SU-DHL-6 (cell line): Measurements from ENCODE around the gene SPP2.

Experiments
- H2AFZ ChIP-seq: fragments of 200-600 bp; sonication (generic); 2 replicates; pipeline ENCODE4 v1.6.1; 2014; ENCODE audit warnings: low read depth, mild to moderate bottlenecking, moderate library complexity, mixed read lengths, antibody characterized with exemption, low read length; ENCODE audit not compliant: severe bottlenecking
- H3F3A ChIP-seq: fragments of 200-600 bp; shearing (Covaris generic); 2 replicates; pipeline ENCODE4 v1.6.0; 2016; ENCODE audit warnings: antibody characterized with exemption, mild to moderate bottlenecking; ENCODE audit not compliant: insufficient read depth
- H3K27ac ChIP-seq: fragments of 200-600 bp; sonication (generic); 2 replicates; pipeline ENCODE4 v1.5.1; 2016; ENCODE audit warnings: low read depth, mild to moderate bottlenecking, low read length, moderate library complexity, mixed read lengths
- H3K27me3 ChIP-seq: fragments of 200-600 bp; sonication (generic), shearing (Covaris generic); 2 replicates; pipeline ENCODE4 v1.6.0; 2014; ENCODE audit warnings: mild to moderate bottlenecking, low read length
- H3K36me3 ChIP-seq: fragments of 200-600 bp; sonication (generic); 2 replicates; pipeline ENCODE4 v1.6.1; 2014; ENCODE audit warnings: mild to moderate bottlenecking, low read length, mixed read lengths
- H3K4me2 ChIP-seq: fragments of 300-600, 200-600 bp; shearing (Covaris generic), sonication (generic); 2 replicates; pipeline ENCODE4 v1.6.0; 2014; ENCODE audit warnings: low read length, low read depth, mild to moderate bottlenecking; ENCODE audit not compliant: poor library complexity, severe bottlenecking
- H3K4me3 ChIP-seq: fragments of 200-600 bp; sonication (generic); 2 replicates; pipeline ENCODE4 v1.5.1; 2014; ENCODE audit warnings: antibody characterized with exemption, low read length, mild to moderate bottlenecking, mixed read lengths; ENCODE audit not compliant: insufficient read depth, poor library complexity, severe bottlenecking
- H3K79me2 ChIP-seq: fragments of 200-600 bp; sonication (generic); 2 replicates; pipeline ENCODE4 v1.6.1; 2014; ENCODE audit warnings: mild to moderate bottlenecking, low read length, moderate library complexity; ENCODE audit not compliant: insufficient read depth
- H3K9ac ChIP-seq: fragments of 200-600 bp; sonication (generic); 2 replicates; pipeline ENCODE4 v1.7.0; 2014; ENCODE audit warnings: mild to moderate bottlenecking, low read length
- H3K9me2 ChIP-seq: fragments of 200-600 bp; sonication (generic); replicated peaks from 2 replicates; pipeline ENCODE4 v1.6.1; 2014; ENCODE audit warnings: low read length; ENCODE audit not compliant: insufficient read depth
- H3K9me3 ChIP-seq: fragments of 200-600 bp; sonication (generic); 2 replicates; pipeline ENCODE4 v1.6.1; 2014; ENCODE audit warnings: low read length, mixed read lengths; ENCODE audit not compliant: insufficient read depth
- H4K20me1 ChIP-seq: fragments of 200-600 bp; sonication (generic); 2 replicates; pipeline ENCODE4 v1.6.1; 2014; ENCODE audit warnings: low read depth, mild to moderate bottlenecking, antibody characterized with exemption, low read length, moderate library complexity, mixed read lengths
- CTCF ChIP-seq: fragments of 200-600 bp; sonication (generic); IDR thresholded peaks from one replicate; pipeline ENCODE4 v1.5.1; 2017; ENCODE audit warnings: antibody characterized with exemption, mild to moderate bottlenecking, low read length, moderate library complexity; ENCODE audit not compliant: insufficient read depth, poor library complexity, severe bottlenecking
- EZH2phosphoT487 ChIP-seq: fragments of 200-600 bp; sonication (generic), shearing (Covaris generic); conservative IDR thresholded peaks from 2 replicates; pipeline ENCODE4 v1.6.1; 2018; ENCODE audit warnings: mild to moderate bottlenecking, antibody characterized with exemption, low read length, moderate library complexity, mixed read lengths

SPP2 gene

GRCh38 chr2:234025466-234025865, 25.0 kb upstream of the SPP2 start:
- Histone ChIP-seq H3K9ac (no peak overlapping the region), H3K36me3 (no peaks in the 10 kb centered on the region), H3K79me2 (no peaks in the 10 kb centered on the region), H3K4me2 (no peak overlapping the region), H3K9me2 (no peaks in the 10 kb centered on the region; the same call in 1 of the 2 replicates), H3F3A (no peaks in the 10 kb centered on the region), H3K9me3 (no peaks in the 10 kb centered on the region), H3K4me3 (no peak overlapping the region), H2AFZ (no peak overlapping the region), H3K27ac (no peak overlapping the region), H3K27me3 (no peaks in the 10 kb centered on the region), H4K20me1 (no peaks in the 10 kb centered on the region)
- no peak for TF ChIP-seq EZH2phosphoT487
- no peak for TF ChIP-seq CTCF

GRCh38 chr2:234025891-234026401, 24.6 kb upstream of the SPP2 start:
- H3K79me2 ChIP-seq, result no peaks in the 10 kb centered on the region
- H3K4me3 ChIP-seq, result no peak overlapping the region
- H3F3A ChIP-seq, result no peaks in the 10 kb centered on the region
- no peak overlapping the region for H3K4me2 ChIP-seq
- H2AFZ ChIP-seq, result no peak overlapping the region
- H3K9me3 ChIP-seq, result no peaks in the 10 kb centered on the region
- no peaks in the 10 kb centered on the region for H3K27me3 ChIP-seq
- no peak overlapping the region for H3K27ac ChIP-seq
- H4K20me1 ChIP-seq, result no peaks in the 10 kb centered on the region
- no peaks in the 10 kb centered on the region for H3K36me3 ChIP-seq
- no peaks in the 10 kb centered on the region; the same call in 1 of the 2 replicates for H3K9me2 ChIP-seq
- no peak for TF ChIP-seq CTCF
- TF ChIP-seq EZH2phosphoT487, result no peak
- no peak overlapping the region for H3K9ac ChIP-seq

GRCh38 chr2:234026693-234027254, 23.7 kb upstream of the SPP2 start:
- H3K4me3 ChIP-seq, result no peak overlapping the region
- H3K27ac ChIP-seq, result no peak overlapping the region
- no peaks in the 10 kb centered on the region for H3K79me2 ChIP-seq
- no peaks in the 10 kb centered on the region for H3K36me3 ChIP-seq
- no peak overlapping the region for H2AFZ ChIP-seq
- no peaks in the 10 kb centered on the region for H3K27me3 ChIP-seq
- H4K20me1 ChIP-seq, result no peaks in the 10 kb centered on the region
- no peaks in the 10 kb centered on the region for H3F3A ChIP-seq
- no peaks in the 10 kb centered on the region; the same call in 1 of the 2 replicates for H3K9me2 ChIP-seq
- no peak for TF ChIP-seq EZH2phosphoT487
- TF ChIP-seq CTCF, result no peak
- H3K4me2 ChIP-seq, result no peak overlapping the region
- no peaks in the 10 kb centered on the region for H3K9me3 ChIP-seq
- no peak overlapping the region for H3K9ac ChIP-seq
